Endothelial cell (in vitro differentiated cells): Measurements from ENCODE around the gene EXOG. TPM values are rescaled to one million over a fixed set of nuclear protein-coding genes. Genes with fewer than 3 reads are reported as not detected.

Experiments used
- DNase-seq: peaks from one replicate; pipeline ENCODE4 v3.0.0; 2021; ENCODE audit warnings: low spot score
- H3K27ac Mint-ChIP-seq: one replicate; pipeline ENCODE4 v1.8.0; 2021; ENCODE audit warnings: mixed read lengths, inconsistent platforms; ENCODE audit not compliant: unreplicated experiment
- H3K27me3 Mint-ChIP-seq: one replicate; pipeline ENCODE4 v1.8.0; 2021; ENCODE audit warnings: mild to moderate bottlenecking, moderate library complexity, mixed read lengths, inconsistent platforms; ENCODE audit not compliant: unreplicated experiment
- H3K36me3 Mint-ChIP-seq: one replicate; pipeline ENCODE4 v1.8.0; 2021; ENCODE audit warnings: mild to moderate bottlenecking, low read depth, mixed read lengths, inconsistent platforms; ENCODE audit not compliant: unreplicated experiment
- H3K4me1 Mint-ChIP-seq: one replicate; pipeline ENCODE4 v1.8.0; 2021; ENCODE audit warnings: mild to moderate bottlenecking, mixed read lengths, inconsistent platforms; ENCODE audit not compliant: unreplicated experiment
- H3K4me3 Mint-ChIP-seq: one replicate; pipeline ENCODE4 v1.8.0; 2021; ENCODE audit warnings: mild to moderate bottlenecking, mixed read lengths, inconsistent platforms; ENCODE audit not compliant: unreplicated experiment
- H3K9me3 Mint-ChIP-seq: one replicate; pipeline ENCODE4 v1.8.0; 2021; ENCODE audit warnings: mixed read lengths, inconsistent platforms; ENCODE audit not compliant: unreplicated experiment
- total RNA-seq: library from RNA; stranded (reverse); fragmentation: NEBNext Ultra II Directional; extraction: Animal tissue kit (Norgen Biotek cat#: 25700); gene quantifications from one replicate; pipeline ENCODE4 v1.2.1, GENCODE V29; 2021; ENCODE audit not compliant: unreplicated experiment
- TF ChIP-seq, protein P1 (sequence below): fragments of 200-600 bp; sonication (generic); IDR thresholded peaks from one replicate; pipeline ENCODE4 v1.5.0; 2021; ENCODE audit warnings: antibody characterized with exemption; ENCODE audit not compliant: unreplicated experiment

Gene EXOG
- total RNA-seq, 1 donor from 2014 or later: 18.3 TPM

GRCh38 chr3:38551026-38551832 lies 55.1 kb downstream of the EXOG start:
- no peak overlapping the region for H3K4me3 Mint-ChIP-seq
- DNase-seq: no peak
- H3K27me3 Mint-ChIP-seq: peaks cover 7% of the 10 kb centered on the region
- no peaks in the 10 kb centered on the region for H3K4me1 Mint-ChIP-seq
- TF ChIP-seq, protein P1, sequence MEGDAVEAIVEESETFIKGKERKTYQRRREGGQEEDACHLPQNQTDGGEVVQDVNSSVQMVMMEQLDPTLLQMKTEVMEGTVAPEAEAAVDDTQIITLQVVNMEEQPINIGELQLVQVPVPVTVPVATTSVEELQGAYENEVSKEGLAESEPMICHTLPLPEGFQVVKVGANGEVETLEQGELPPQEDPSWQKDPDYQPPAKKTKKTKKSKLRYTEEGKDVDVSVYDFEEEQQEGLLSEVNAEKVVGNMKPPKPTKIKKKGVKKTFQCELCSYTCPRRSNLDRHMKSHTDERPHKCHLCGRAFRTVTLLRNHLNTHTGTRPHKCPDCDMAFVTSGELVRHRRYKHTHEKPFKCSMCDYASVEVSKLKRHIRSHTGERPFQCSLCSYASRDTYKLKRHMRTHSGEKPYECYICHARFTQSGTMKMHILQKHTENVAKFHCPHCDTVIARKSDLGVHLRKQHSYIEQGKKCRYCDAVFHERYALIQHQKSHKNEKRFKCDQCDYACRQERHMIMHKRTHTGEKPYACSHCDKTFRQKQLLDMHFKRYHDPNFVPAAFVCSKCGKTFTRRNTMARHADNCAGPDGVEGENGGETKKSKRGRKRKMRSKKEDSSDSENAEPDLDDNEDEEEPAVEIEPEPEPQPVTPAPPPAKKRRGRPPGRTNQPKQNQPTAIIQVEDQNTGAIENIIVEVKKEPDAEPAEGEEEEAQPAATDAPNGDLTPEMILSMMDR: no peak
- no peak overlapping the region for H3K27ac Mint-ChIP-seq
- peaks cover 16% of the 10 kb centered on the region for H3K36me3 Mint-ChIP-seq
- no peaks in the 10 kb centered on the region for H3K9me3 Mint-ChIP-seq

DNA sequence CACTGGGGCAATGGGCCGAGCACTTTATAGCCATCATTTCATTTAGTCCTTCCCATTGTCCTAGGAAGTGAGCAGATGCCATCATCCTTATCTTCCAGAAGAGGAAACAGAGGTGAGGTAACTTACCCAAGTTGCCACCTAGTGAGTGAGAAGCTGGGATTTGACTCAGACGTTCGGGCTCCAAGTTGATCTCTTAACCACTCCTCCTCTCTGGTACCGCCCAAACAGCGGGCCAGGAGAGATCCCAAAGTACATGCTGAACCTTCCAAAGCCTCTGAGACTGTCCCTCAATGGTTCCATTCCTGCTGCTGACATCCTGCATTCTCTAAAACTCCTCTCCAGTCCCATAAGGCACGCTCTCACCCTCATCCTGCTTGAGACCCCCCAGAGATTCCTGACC lies 56.2 kb downstream of the EXOG start:
- Mint-ChIP-seq H3K36me3 (peaks cover 16% of the 10 kb centered on the region), H3K4me1 (no peaks in the 10 kb centered on the region), H3K27me3 (peaks cover 7% of the 10 kb centered on the region), H3K27ac (no peak overlapping the region), H3K4me3 (no peak overlapping the region), H3K9me3 (no peaks in the 10 kb centered on the region)
- TF ChIP-seq, protein P1: no peak
- no peak for DNase-seq

DNA sequence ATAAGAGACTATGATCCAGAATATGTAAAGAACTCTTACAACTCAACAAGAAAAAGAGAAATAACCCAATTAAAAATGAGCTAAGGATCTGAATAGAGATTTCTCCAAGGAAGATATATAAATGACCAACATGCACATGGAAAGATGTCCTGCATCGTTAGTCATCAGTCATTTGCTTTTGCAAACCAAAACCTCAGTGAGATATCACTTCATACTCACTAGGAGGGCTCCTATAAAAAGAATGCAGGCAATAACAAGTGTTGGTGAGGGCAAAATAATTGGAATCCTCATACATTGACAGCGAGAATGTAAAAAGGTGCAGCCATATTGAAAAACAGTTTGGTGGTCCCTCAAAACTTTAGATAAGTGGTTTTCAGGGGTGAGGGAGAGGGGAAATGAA lies 56.9 kb downstream of the EXOG start:
- TF ChIP-seq, protein P1: no peak
- Mint-ChIP-seq H3K27me3 (peaks cover 7% of the 10 kb centered on the region), H3K27ac (no peak overlapping the region), H3K4me3 (no peak overlapping the region), H3K9me3 (no peaks in the 10 kb centered on the region), H3K36me3 (peaks cover 16% of the 10 kb centered on the region), H3K4me1 (no peaks in the 10 kb centered on the region)
- DNase-seq: no peak

DNA sequence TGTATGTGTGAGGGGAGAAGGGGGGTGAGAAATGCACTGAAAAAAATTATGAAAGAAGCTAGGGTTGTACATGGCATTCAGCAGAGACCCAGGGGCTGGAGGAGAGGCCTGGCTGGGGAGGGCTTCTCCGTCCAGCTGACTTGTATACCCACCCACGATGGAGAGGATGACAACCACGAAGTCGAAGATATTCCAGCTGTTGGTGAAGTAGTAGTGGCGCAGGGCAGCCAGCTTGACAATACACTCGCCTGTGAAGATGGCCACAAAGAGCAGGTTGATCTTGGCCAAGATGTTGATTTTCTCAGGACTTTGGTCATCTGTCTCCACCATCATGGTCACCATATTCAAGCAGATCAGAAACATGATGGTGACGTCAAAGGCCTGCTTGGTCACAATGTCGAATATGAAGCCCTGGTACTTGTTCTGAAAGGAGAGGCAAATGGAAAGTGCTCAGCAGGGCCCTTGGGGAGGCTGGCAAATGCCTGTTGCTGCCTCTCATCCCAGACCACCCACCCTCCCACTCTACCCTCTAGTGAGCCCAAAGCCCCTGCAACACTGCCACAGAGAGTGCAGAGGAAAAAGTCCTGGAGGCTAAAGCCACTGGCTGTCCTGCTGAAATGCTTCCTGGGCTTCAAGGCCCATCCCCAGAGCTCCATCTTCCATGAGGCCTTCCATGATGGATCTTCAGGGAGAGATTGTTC lies 58.1 kb downstream of the EXOG start:
- no peak for DNase-seq
- Mint-ChIP-seq H3K9me3 (no peaks in the 10 kb centered on the region), H3K36me3 (peaks cover 16% of the 10 kb centered on the region), H3K4me1 (no peaks in the 10 kb centered on the region), H3K4me3 (no peak overlapping the region), H3K27ac (no peak overlapping the region), H3K27me3 (peaks cover 7% of the 10 kb centered on the region)
- TF ChIP-seq, protein P1: no peak
